NOMO-1 (cell line): ENCODE measurements around the gene GINS3.

Experiments
- DNase-seq, 2 experiments: peaks; one replicate each; lab custom pipeline; 2025; ENCODE audit not compliant: unreplicated experiment in 2 of 2; lab: John Stamatoyannopoulos, UW

GINS3 gene

DNA sequence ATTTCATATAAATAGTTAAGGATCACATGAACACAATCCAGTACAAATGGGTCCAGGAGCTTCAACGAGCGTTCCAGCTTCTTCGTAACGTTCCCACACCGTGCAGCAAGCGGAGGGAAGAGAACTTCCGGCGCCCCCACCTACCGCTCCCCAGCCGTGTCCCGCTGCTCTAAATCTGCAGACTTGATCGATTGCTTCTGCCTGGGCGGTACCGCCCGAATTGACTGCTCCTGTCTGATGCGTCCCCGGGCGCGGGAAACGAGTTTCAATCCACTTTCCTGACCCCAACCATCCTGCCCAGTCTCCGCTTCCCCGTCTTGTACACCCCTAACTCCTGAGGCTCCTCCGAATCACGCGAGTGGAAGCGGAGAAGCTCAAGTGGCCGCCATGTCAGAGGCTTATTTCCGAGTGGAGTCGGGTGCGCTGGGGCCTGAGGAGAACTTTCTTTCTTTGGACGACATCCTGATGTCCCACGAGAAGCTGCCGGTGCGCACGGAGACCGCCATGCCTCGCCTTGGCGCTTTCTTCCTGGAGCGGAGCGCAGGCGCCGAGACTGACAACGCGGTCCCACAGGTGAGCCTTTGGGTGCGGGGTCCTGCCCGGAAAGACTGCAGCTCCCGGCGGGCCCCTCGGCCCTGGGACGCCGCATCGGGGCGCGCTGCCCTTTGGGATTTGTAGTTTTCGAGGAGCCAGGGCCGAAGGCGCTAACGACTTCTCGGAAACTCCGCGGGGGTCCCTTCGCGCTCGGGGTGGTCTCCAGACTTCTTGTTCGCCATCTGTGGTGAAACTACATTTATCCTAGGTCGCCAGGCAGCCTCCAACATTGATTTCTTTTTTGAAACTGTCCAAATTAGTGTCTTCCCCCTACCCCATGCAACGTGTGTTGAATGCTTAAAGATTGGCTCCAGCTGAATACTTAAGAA is at the start of gene GINS3:
Gene GINS3 (plus strand): TSS at position 257 of the 923 bp plus-strand sequence. CDS start 131 bp downstream, at position 388.
- DNase-seq: peak; percentile 70 to 84

DNA sequence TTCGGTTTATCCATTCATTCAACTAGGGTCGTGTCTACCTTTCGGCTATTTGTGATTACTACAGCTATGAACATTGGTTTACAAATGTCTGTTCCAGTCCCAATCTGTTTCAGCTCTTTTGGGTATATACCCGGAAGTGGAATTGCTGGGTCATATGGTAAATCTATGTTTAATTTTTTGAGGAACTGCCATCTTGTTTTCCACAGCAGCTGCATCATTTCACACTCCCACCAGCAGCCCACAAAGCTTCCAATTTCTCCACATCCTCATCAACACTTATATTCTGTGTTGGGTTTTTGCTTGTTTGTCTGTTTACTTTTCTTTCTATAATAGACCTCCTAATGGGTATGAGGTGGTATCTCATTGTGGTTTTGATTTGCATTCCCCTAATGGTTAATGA is 48.7 kb upstream of the GINS3 start:
- DNase-seq: no peak

DNA sequence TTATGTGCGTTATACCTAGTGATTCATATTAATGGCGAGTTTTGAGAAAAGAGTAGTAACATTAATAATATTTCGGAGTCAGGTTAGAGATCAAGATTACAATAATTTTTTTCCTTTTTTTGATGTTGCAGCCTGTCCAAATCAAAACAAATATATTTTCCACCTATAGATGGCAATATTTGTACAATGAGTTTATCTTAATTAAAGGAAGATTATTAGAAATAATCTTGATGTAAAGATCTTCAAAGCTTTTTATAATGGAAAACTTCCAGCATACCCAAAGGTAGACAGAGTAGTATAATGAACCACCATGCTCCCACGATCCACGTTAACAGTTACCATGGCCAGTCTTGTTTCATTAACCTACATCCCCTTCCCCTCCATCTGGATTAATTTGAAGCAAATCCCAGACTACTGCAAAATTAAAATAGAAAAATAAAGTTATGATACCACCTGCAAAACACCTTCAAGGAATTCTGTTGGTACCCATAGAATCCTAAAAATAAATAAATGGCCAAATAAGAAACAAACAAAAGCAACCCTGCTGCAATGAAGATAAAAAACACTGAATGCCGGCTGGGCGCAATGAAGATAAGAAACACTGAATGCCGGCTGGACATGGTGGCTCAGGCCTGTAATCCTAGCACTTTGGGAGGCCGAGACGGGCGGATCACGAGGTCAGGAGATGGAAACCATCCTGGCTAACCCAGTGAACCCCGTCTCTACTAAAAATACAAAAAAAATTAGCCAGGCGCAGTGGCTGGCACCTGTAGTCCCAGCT is 46.5 kb upstream of the GINS3 start:
- peak in 1 of 2 experiments; percentile 8 for DNase-seq

DNA sequence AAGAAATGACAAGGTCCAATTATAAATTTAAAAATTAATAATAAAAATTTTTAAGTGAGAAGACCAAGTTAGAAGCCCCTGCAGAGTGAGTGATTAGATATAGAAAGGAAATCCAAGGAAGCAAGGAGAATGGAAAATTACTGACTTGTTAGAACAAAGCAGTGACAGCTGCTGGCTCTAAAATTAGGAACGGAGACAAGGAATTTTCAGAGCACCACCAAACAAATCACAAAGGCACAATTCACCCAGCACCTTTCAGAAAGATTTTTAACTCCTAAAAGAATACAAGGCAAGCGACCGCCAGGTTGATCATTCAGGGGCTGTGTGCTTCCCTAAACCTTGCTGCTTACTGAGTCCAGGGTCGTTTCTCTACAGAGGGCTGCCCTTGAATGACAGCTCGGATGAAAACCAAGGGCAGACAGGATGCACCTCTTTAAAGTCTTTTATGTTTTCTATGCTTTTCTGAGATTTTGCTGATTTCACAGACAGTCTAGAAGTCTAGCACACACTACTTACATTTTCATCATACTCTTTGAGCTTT is 45.4 kb upstream of the GINS3 start:
- DNase-seq: no peak

DNA sequence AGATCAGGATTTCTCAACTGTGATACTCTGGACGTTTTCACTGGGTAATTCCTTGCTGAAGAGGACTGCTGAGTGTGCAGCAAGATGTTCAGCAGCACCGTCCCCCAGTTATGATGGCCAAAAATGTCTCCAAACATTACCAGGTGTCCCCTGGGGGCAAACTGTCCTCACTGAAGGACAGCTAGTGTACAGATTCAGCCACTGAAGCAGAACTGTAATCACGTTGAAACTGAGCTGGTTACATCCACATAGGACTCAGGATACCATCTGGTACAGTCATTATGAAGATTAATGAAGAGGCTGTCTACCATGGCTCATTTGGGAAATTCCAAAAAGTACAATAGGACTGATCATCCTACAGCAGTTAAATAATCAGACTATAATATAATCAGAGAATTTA is 43.3 kb upstream of the GINS3 start:
- no peak for DNase-seq

DNA sequence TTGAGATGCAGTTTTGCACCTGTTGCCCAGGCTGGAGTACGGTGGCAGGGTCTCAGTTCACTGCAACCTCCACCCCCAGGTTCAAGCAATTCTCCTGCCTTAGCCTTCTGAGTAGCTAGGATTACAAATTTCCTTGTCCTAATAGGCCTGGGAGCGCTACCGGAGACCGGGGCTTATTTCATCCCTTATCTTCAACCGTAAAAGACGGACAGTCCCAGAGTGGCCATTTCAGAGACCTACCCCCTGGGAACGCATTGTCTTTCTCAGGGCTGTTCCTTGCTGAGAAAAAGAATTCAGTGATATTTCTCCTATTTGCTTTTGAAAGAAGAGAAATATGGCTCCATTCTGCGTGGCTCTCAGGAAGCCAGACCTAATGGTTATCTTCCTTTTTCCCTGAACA is 39.6 kb upstream of the GINS3 start:
- no peak for DNase-seq

DNA sequence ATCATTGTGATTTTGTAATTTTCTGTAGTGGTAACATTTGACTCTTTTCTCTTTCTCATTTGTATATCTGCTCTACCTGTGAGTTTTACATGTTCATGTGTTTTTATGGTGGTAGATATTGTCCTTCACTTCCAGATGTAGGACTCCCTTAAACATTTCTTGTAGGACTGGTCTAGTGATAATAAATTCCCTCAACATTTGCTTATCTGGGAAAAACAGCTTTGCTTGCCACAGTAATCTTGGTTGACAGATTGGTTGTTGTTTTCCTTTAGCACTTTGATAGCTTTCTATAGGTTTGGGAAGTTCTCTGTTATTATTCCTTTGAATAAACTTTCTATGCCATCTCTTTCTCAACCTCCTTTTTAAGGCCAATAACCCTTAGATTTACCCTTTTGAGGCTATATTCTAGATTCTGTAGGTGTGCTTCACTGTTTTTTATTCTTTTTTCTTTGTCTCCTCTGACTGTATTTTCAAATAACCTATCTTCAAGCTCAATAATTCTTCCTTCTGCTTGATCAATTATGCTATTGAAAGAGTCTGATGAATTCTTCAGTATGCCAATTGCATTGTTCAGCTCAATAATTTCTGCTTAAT is 32.1 kb upstream of the GINS3 start:
- no peak for DNase-seq

DNA sequence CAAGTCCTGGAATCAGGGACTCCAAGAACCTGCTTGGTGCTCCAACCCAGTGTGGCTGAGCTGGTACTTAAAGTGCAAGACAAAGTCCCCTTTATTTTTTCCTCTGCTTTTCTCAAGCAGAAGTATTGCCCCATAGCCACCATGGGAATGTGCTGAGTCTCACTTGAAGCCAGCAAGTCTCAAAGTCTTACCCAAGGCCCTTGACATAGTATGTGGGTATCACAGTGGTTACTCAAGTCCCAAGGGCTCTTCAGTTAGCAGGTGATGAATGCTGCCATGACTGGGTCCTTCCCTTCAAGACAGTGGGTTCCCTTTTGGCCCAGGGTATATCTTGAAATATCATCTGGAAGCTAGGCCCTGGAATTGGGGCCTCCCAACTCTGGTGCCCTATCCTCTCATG is 30.5 kb upstream of the GINS3 start:
- DNase-seq: no peak

DNA sequence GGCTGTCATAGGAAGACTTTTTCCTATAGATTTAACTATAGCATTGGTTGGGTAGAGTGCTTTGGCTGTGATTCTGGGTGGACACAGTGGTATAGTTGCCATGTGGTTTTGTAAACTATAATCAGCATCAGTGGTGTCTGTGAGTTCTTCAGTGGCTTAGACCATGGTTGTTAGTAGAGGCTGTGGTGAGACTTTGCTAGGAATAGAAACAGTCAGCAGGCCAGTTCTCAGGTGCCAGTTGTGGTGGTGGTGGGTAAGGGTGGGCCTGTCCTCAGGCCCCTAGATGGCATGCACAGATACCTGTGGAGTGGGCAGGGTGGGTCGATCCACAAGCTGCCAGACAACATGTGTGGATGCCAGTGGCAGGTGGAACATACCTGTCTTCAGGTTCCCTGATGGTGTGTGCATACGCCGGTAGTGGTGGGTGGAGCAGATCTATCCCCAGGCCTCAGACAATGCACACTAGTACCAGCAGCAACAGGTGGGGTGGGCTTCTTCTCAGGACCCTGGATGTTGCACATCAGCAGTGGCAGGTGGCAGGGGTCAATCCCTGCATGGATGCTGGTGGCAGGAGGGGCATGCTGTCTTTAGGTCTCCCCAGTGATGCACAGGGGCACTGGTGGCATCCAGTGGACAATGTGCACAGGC is 28.4 kb upstream of the GINS3 start:
- no peak for DNase-seq

DNA sequence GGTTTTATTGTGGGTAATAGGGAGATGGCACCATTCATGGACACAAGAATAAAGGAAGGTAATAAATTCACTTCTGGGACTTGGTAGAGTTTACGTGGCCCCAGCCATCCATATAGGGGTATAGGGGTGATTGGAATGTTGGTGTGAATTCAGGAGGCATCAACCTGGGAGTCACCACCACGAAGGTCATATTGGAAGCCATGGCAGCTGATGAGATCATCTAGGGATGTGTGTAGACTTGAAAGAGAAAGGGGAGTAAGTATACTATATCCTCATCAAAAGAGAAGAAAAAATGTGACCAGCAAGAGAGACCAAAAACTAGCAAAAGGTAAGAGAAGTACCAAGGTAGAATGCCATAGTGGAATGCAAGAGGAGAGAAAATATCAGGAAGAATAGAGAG is 26.6 kb upstream of the GINS3 start:
- DNase-seq: no peak

DNA sequence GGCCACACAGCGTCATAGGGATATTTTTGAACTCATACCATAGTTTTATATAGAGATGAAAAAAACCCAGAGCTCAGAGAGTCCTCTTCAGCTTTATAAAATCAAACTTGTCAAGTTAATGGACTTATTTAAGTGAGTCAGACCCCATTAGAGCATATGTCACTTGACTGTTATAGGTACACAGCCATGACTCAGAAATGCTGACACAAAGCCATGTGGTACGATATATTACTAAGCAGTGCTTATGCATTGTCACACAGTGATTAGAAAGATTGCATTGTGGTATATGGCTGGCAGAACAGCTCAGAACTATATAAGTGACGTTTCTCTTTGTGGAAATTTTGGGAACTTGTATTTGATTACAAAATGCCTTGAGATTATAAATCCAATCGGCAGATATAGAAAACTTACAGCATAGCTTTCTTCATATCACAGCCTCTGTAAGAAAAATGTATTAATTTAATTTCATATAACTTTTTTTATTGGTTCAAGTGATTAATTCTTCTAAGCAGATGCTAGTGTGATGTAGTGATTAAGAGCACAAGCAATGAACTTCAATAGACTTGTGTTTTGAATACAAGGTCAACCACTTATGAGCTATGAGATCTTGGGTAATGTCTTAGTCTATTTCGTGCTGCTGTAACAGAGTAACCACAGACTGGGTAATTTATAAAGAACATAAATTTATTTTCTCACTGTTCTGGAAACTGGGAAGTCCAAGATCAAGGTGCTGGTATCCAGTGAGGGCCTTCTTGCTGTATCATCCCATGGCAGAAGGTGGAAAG is 25.8 kb upstream of the GINS3 start:
- peak; percentile 27 to 69 for DNase-seq

DNA sequence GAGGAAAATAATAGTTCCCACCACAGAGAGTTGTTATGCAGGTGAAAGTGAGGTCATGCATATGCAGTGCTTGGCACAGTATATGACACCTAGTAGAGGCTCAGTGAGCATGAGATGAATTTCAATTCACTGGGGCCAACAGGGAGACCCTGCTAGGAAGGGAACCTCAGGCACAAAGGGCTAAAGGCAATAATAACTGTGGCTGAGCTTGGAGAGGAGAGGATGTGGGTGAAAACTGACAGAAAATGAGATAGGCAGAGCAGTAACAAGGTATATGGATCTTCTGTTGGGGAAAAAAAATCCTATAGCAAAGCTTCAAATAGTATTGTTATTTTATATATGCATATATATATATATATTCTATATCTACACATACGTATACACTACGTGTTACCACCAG is 25.0 kb upstream of the GINS3 start:
- DNase-seq: no peak

DNA sequence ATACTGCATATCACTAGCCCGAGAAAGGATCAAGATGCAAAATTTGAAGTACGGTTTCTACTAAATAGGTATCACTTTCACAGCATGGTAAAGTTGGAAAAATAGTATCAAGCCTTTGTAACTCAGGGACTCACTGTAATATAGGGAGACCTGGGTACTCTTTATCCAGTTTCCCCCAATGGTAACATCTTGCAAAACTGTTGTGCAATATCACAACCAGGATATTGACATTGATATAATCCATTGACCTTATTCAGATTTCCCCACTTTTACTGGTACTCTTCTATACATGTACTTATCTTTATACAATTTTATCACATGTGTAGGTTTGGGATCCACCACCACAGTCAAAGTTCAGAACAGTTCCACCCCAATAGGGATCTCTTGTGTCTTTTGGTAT is 20.4 kb upstream of the GINS3 start:
- no peak for DNase-seq

DNA sequence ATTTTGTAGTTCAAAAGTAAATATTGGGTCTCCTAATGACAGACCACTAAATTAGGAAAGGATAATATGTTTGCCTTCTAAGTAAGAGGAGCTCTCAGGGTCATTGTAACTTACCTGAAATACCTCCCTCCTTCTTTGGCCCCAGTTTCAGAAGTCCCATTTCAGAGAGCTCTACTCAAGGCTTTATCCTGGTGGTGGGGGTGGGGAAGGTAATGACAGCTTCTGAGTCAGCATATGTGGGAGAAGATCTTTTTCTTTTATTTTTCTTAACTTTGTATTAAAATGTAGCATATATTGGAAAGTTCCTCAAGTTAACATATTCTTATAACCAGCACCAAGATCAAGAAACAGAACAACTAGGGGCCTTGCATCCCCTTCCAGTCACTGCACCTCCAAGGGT is 16.9 kb upstream of the GINS3 start:
- no peak for DNase-seq

DNA sequence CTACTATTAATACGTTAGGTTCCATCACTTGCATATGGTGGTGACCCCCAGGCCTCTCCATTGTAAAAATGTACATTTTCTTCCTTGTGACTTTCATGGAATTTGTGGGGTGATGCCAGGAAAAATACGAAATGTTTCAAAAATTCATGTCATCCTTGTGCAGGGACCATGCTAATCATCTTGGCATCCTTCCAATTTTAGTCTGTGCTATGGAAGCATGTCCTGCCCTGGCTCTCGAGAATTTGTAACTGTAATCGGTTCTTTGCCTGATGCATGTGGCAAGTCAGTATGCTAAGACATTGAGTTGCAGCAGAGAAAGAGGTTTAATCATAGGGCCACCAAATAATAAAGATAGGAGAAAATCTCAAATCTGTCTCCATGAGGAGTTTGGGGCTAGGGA is 14.3 kb upstream of the GINS3 start:
- no peak for DNase-seq

DNA sequence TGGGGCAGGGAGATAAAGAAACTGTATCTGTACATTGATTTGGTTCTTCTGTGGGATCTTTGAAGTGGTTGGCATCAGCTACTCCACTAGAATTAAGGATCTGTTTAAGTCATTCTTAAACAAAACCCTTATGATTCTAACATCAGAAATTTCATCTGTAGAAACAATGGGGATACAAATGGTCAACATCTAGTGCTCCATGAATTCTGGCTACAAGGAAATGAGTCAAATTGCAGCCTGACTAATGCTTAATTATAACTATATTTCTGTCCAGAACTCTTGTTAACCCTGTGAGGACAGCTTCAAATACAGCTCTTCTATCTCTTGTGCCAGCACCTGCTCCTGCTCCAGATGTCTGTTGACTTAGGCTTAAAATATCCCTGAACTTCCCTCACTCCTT is 13.9 kb upstream of the GINS3 start:
- DNase-seq: no peak

DNA sequence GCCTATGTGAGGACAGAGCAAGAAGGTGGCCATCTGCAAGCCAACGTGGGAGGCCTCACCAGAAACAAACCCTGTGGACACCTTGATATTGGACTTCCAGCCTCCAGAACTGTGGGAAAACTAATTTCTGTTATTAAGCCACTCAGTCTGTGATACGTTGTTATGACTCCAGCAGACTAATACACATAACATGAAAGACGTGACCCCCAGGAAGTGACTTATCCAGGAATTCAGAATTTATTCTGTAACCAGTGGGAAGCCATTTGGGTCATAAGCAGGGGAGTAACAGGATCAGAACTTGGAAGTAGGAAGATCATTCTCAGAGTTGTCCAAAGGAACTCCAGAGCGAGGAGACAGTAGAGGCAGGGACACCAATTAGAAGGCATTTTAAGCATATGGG is 12.5 kb upstream of the GINS3 start:
- DNase-seq: no peak

DNA sequence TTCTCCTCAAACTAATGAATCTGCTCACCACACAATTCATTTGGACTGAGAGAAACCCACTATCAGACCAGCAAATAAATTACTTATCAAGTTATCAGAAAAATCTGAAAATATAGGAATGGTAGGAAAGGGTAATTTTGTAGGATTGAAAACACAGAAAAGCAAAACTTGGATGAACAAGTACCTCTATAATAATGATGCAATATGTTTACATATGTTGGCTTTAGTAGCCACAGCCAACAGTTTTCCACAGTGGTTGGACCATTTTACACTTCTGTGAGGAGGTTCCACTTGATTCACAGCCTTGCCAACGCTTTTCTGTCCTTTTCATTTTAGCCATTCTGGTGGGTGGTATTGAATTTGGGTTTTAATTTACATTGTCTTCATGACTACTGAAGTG is 10.6 kb upstream of the GINS3 start:
- no peak for DNase-seq

DNA sequence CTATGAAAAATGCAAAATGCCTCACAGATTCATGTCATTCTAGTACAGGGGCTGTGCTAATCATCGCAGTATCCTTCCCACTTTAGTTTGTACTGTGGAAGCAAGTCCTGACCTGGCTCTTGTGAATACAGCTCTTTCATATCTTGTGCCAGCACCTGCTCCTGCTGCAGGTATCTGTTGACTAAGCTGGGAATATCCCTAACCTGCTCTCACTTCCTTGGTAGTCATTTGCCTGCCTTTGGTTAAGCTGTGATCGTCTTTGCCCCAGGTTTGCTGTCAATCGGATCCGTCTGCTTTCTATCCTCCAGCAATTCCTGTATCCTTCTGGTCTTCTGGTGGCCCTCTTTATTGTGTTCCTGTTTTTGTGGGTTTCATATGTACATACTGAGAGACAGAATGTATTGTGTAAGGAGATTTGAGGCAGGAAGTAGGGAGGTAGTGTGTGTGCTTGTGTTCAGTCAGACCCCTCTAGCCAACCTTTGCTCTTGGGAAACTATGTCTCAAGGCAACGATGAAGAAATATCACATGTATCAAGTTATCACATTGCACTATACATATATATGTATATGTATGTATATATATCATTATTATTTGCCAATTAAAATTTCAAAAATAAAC is 7.7 kb upstream of the GINS3 start:
- DNase-seq: peak; percentile 83 to 94
